Smooth muscle cell (in vitro differentiated cells): ENCODE results near the gene SOX13. TPM values are rescaled to one million over a fixed set of nuclear protein-coding genes. Genes with fewer than 3 reads are reported as not detected.

Source experiments
- DNase-seq: peaks from one replicate; lab custom pipeline; 2025; ENCODE audit not compliant: unreplicated experiment; lab: John Stamatoyannopoulos, UW
- H2AFZ ChIP-seq: fragments of 200-600 bp; sonication (generic); 2 replicates; pipeline ENCODE4 v1.6.0; 2016; ENCODE audit warnings: antibody characterized with exemption, low read depth, mild to moderate bottlenecking
- H3F3A ChIP-seq: fragments of 200-600 bp; sonication (generic); 2 replicates; pipeline ENCODE4 v1.6.0; 2017; ENCODE audit warnings: antibody characterized with exemption, low read depth
- H3K27ac ChIP-seq: fragments of 200-600 bp; sonication (generic); 2 replicates; pipeline ENCODE4 v1.5.1; 2016; ENCODE audit warnings: low read depth, mild to moderate bottlenecking
- H3K27me3 ChIP-seq: fragments of 200-600 bp; sonication (generic); 2 replicates; pipeline ENCODE4 v1.6.1; 2016; ENCODE audit warnings: low read depth, mild to moderate bottlenecking
- H3K36me3 ChIP-seq: fragments of 200-600 bp; sonication (generic); 2 replicates; pipeline ENCODE4 v1.5.1; 2016; ENCODE audit warnings: low read depth
- H3K4me1 ChIP-seq: fragments of 200-600 bp; sonication (generic); 2 replicates; pipeline ENCODE4 v1.5.1; 2016; ENCODE audit warnings: low read depth
- H3K4me2 ChIP-seq: fragments of 200-600 bp; sonication (generic); 2 replicates; pipeline ENCODE4 v1.6.0; 2016; ENCODE audit warnings: mild to moderate bottlenecking
- H3K4me3 ChIP-seq: fragments of 200-600 bp; sonication (generic); 2 replicates; pipeline ENCODE4 v1.5.1; 2016; ENCODE audit warnings: mild to moderate bottlenecking
- H3K79me2 ChIP-seq: fragments of 200-600 bp; sonication (generic); 2 replicates; pipeline ENCODE4 v1.6.0; 2016; ENCODE audit warnings: low read depth, mild to moderate bottlenecking
- H3K9ac ChIP-seq: fragments of 200-600 bp; sonication (generic); 2 replicates; pipeline ENCODE4 v1.6.0; 2016; ENCODE audit warnings: low read depth
- H3K9me3 ChIP-seq: fragments of 200-600 bp; sonication (generic); replicated peaks from 2 replicates; pipeline ENCODE4 v1.5.1; 2016; ENCODE audit warnings: low read depth
- H4K20me1 ChIP-seq: fragments of 200-600 bp; sonication (generic); 2 replicates; pipeline ENCODE4 v1.6.0; 2016; ENCODE audit warnings: low read depth
- CTCF ChIP-seq: fragments of 200-600 bp; sonication (generic); IDR thresholded peaks from 2 replicates; pipeline ENCODE4 v1.5.1; 2017; ENCODE audit warnings: borderline replicate concordance, mild to moderate bottlenecking, antibody characterized with exemption; ENCODE audit not compliant: insufficient read depth, poor library complexity, severe bottlenecking
- WGBS: methylation state at CpG from one replicate; pipeline ENCODE4 v1.1.7; 2016; ENCODE audit warnings: low lambda C conversion rate; 5-methylcytosine and 5-hydroxymethylcytosine counted together
- polyA plus RNA-seq: library from polyadenylated mRNA; unstranded; fragments of >200 nt; fragmentation: Nextera tagmentation; extraction: Ambion mirVana; gene quantifications from 2 replicates; pipeline ENCODE4 v1.2.1, GENCODE V29; 2016
- total RNA-seq: library from RNA; depleted of rRNA; stranded (reverse); fragments of >200 nt; gene quantifications from 2 replicates; pipeline ENCODE4 v1.2.3, GENCODE V29; 2014

SOX13 gene
- total and polyA plus RNA-seq, 2 experiments from 2014 or later, result 0.41 to 2.3 TPM

- Histone ChIP-seq H3K36me3 (no peaks in the 10 kb centered on the region), H3K27ac (no peak overlapping the region), H4K20me1 (no peaks in the 10 kb centered on the region), H3K79me2 (no peaks in the 10 kb centered on the region), H3K4me1 (no peaks in the 10 kb centered on the region), H3F3A (peaks cover 5% of the 10 kb centered on the region), H2AFZ (no peak overlapping the region), H3K27me3 (no peaks in the 10 kb centered on the region), H3K4me3 (no peak overlapping the region), H3K4me2 (no peak overlapping the region), H3K9ac (no peak overlapping the region), H3K9me3 (no peaks in the 10 kb centered on the region)
- WGBS, result 96% methylated on average over 5 of the region's 5 CpGs
- no peak for TF ChIP-seq CTCF
- DNase-seq, result no peak
These were observed 94.8 kb downstream of the SOX13 start for GRCh38 chr1:204167730-204168129.

GRCh38 chr1:204169858-204170257 lies 96.9 kb downstream of the SOX13 start:
- Histone ChIP-seq H3K79me2 (no peaks in the 10 kb centered on the region), H3K36me3 (no peaks in the 10 kb centered on the region), H3K27me3 (peaks cover 3% of the 10 kb centered on the region), H3K9ac (no peak overlapping the region), H3K27ac (no peak overlapping the region), H3K4me2 (no peak overlapping the region), H3K9me3 (no peaks in the 10 kb centered on the region), H3K4me1 (no peaks in the 10 kb centered on the region), H2AFZ (no peak overlapping the region), H3K4me3 (no peak overlapping the region), H3F3A (peaks cover 5% of the 10 kb centered on the region), H4K20me1 (no peaks in the 10 kb centered on the region)
- 93% methylated on average over 4 of the region's 4 CpGs for WGBS
- no peak for TF ChIP-seq CTCF
- DNase-seq, result no peak

- WGBS, result 92% methylated on average over 3 of the region's 3 CpGs
- Histone ChIP-seq H3K9me3 (no peaks in the 10 kb centered on the region), H3K4me3 (no peak overlapping the region), H3K27me3 (peaks cover 10% of the 10 kb centered on the region), H4K20me1 (no peaks in the 10 kb centered on the region), H3K36me3 (no peaks in the 10 kb centered on the region), H3K79me2 (no peaks in the 10 kb centered on the region), H3K4me1 (no peaks in the 10 kb centered on the region), H3F3A (peaks cover 5% of the 10 kb centered on the region), H3K4me2 (no peak overlapping the region), H3K27ac (no peak overlapping the region), H2AFZ (no peak overlapping the region), H3K9ac (no peak overlapping the region)
- DNase-seq, result no peak
- TF ChIP-seq CTCF, result no peak
These were observed 97.7 kb downstream of the SOX13 start for GRCh38 chr1:204170494-204171155.

- Histone ChIP-seq H3K4me1 (no peaks in the 10 kb centered on the region), H3K27ac (no peak overlapping the region), H4K20me1 (no peaks in the 10 kb centered on the region), H3K4me2 (no peak overlapping the region), H3K9ac (no peak overlapping the region), H3K27me3 (peaks cover 19% of the 10 kb centered on the region), H3K4me3 (no peak overlapping the region), H3K79me2 (no peaks in the 10 kb centered on the region), H3F3A (peaks cover 5% of the 10 kb centered on the region), H2AFZ (no peak overlapping the region), H3K36me3 (no peaks in the 10 kb centered on the region), H3K9me3 (no peaks in the 10 kb centered on the region)
- 49% methylated on average over 4 of the region's 4 CpGs for WGBS
- TF ChIP-seq CTCF, result no peak
- DNase-seq, result no peak
These were observed 98.8 kb downstream of the SOX13 start for GRCh38 chr1:204171751-204172178.
